Measurements from ENCODE around the gene CD244.

- TF ChIP-seq CTCF (IDR thresholded peaks at IDR 0.05) (no peak), POLR2AphosphoS5 (IDR thresholded peaks at IDR 0.05; ENCODE audit: insufficient read depth in 1 of 2, low read depth in 1 of 2) (no peak), POLR2A (IDR thresholded peaks at IDR 0.05) (no peak)
Observed at GRCh38 chr1:160807738-160808137, 54.9 kb downstream of the CD244 start.
